Activated CD4-positive, CD25-positive, alpha-beta regulatory T cell treated with anti-CD3 and anti-CD28 coated beads, Interleukin-2, amount 50 U/mL, for 16 hours (primary cell): ENCODE results near the gene SHISA7.
A peak's percentile ranks its signal among the peaks of the same experiment; 100 is the strongest.
"Not testable (repeated sequence)": the region's sequence is repeated elsewhere in the genome, so short reads cannot be mapped to it uniquely, and the experiment has no call there.

ENCODE experiments used
- DNase-seq: peaks from one replicate; pipeline ENCODE4 v3.0.0-alpha.2; 2020; ENCODE audit warnings: low read depth, low spot score

Gene SHISA7

DNA sequence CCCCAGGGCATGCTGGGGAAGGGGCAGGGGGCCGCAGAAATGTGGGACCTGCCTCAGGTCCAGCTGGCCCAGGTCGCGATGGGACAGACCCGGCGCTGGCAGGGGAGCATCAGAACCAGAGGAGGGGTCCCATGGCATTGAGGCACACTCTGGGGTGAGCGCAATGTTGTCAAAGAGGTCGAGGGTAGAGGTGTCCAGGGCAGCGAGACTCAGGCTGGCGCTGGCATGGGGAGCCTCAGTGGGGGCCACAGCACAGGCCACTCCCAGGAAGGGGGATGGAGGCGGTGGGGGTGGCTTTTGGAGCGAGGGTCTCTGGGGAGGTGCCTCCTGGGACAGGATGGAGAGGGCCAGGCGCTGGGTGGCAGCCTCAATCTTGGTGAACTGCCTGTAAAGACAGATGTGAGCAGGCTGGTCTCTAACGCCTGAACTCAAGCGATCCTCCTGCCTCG is 20.5 kb upstream of the SHISA7 start:
- DNase-seq, result no peak

DNA sequence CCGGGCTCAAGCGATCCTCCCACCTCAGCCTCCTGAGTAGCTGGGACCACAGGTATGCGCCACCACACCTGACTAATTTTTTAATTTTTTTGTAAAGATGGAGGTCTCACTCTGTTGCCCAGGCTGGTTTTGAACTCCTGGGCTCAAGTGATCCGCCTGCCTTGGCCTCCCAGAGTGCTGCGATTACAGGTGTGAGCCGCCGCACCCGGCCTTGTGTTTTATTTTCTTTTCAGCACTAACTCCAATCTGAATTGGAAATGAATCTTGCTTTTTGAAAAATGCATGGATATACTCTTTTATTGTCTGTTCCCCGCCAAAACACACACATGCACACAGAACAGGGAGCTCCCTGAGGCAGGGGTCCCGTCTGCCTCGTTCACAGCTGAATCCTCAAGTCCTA is 19.6 kb upstream of the SHISA7 start:
- no peak for DNase-seq

DNA sequence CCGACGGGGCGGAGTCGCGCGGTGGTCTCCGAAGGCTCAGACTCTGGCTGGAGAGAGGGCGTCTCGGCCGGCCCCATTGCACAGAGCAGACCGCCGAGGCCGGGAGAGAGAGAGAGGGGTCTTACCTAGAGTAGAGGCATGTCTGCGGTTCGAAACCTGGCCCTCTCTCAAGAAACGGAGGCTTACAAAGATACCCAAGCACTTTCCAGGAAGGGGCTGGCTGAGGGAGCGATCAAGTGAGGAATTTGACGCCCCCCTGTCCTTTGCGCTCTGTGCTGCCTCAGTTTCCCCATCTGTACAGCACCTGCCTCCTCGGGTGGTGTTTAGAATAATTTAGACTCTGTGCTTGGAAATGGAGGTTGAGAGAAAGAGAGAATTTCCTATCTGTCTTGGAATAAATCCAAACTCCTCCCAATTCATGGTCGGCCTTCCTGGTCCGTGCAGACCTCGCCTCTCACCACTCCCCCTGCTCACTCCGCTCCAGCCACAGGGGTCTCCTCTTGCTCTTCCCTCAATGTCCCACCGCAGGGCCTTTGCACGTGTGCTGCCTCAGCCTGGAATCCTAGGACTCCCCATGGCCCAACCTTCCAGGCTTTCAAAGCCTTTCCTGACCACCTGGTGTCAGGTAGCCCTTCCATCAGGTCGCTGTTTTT is 19.0 kb upstream of the SHISA7 start:
- DNase-seq, result no peak

DNA sequence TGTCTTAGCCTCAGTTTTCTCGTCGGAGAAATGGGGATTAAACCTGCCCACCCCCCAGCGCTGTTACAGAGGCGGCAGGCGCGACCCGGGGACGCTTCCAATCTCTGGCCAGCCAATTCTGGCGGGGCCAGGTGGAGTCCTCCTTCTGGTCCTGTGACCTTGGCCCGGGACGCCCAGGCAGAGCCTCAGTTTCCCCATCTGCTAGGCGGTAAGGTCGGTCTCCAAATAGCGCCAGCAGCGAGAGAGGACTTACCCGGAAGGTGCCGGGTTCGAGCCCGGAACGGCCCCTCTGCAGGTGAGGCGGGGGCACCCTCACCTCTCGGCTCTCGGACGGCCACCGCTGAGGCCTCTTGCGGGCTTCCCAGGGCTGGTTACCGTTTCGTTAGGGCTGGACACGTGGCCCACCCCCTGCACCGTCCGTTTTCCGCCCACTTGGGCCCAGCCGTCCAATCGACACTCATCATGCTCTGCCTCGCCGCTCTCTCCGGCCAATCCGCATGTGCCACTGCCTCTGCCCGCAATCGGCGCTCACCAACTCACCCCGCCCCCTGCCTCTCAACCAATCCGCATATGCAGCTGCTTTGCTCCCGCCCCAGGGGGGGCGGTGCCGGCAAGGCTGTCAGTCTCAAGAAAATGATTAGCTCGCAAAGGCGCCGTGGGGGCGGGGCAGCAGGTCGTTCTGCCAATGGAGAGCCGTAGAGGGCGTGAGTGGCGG is 18.3 kb upstream of the SHISA7 start, which contains the start of gene ISOC2:
TSS of gene ISOC2 (minus strand) at position 384 of the 715 bp plus-strand sequence. CDS start 5,156 bp downstream, outside the sequence.
- peak; percentile 100 for DNase-seq

DNA sequence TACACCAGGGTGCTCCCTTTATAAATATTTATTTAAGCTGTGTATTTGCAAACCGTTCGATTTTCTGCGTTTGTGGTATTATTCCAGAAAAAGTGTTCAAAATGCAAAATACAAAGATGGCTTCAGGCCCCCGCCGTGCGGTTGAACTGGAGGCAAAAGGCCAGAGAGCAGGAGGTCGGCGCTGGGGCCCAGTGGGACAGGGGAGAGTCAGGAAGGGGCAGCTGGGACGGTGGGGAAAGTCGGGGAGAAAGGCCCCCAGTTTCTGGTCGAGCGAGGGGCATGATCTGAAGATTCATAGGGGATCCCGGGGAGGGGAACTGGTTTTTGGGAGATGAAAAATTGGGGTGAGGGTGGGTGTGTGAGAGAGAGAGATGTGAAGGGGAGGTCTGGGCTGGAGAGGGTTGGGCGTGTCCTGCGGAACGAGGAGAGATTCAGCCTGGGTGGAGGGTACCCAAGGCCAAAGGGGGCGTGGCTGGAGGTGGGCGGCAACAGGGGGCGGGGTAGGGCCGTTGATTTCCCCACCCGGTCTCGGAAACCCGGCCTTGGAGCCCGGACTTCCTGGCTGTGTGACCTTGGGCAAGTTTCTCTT is 17.7 kb upstream of the SHISA7 start:
- no peak for DNase-seq

DNA sequence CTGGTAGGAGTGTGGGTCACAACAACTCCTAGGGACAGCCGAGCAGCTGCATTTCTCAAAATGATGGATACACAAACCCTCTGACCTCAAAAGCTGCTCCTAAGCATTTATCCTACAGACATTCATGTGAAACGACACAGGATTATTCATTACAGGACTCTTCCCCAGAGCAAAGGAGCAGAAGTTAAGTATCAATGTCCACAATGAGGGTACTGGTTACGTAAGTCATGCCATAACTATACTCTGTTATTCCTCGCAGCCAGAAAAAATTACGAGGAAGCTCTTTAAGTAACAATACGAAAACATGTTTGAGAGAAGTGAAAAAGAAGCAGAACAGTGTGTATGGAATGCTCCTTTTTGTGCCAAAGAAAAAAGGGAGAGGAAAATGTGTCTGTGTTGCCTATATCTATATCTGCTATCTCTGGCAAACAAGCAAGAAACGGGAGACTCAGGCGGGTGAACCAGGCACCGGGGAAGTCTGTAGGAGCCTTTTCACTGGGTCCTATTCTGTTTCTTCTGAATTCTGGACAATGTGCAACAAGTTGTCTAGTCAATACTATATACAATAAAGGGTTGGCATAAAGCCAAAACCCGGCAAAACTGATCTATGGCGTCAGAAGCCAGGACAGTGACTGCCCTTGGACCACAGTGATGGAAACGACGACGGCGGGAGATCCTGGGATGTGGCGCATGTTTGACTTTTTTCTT is 17.0 kb upstream of the SHISA7 start:
- no peak for DNase-seq

DNA sequence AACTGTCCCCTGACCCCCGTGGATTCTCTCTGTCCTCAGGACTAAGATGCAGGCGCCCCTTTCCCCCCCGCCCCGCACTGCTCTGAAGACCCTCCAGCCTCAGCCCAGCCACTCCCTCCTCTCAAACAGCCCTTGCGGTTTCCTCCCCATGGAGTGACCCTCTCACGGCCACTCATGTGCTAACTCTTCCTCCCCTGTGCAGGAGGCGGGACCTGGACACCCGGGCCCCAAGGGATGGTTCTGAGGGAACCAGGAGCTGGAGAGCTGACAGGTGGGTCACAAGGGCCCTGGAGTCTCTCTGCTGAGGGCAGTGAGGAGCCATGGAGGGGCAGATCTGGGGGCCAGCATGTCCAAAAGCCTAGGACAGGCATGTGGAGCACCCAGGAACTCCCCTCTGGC is 16.4 kb upstream of the SHISA7 start:
- no peak for DNase-seq

DNA sequence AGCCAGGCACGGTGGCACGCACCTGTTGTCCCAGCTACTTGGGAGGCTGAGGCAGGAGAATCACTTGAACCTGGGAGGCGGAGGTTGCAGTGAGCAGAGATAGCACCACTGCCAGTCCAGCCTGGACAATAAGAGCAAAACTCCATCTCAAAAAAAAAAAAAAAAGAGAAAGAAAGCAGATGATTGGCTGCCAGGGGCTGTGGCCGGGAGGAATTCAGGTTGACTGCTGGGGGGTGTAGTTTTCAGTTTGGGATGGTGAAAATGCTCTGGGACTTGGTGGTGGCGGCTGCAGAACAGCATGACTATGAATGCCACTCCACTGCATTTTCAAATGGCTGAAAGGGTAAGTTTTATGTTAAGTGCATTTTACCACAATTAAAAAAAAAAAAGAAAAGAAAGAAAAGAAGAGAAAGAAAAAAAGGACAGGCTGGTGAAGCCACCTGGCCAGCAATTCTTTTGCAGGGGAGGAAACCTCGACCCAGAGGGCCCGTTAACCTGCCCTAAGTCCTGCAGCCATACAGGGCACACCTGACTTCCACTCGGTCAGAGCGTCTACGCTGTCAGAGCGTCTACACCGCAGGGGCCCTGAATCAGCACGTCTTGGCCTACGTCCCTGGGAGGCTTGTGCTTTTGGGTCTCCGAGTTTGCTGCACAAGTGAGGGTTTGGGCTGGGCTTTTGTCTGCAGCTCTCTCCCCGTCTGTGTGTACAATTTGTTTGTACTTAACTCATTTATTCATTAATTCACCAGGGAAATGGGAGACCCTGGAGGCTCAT is 14.8 kb upstream of the SHISA7 start:
- DNase-seq, result no peak

DNA sequence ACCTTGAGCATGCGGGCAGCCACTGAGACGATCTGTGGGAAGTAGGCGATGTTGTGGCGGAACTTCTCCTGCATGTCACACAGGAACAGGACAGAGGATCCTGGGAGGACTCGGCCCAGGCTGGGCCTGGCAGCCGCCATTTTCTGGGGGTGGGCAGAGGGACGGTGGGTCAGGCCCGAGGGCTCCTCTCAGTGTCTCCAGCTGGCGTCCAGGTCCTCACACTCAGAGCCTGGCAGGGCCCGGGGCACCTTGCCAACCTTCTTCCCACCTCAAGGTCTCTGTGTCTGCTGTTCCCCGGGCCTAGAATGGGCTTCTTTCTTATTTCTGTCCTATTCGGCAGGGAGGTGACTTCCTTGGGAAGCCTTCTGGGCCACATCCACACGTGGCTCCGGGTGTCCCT is 13.2 kb upstream of the SHISA7 start:
- DNase-seq, result no peak

DNA sequence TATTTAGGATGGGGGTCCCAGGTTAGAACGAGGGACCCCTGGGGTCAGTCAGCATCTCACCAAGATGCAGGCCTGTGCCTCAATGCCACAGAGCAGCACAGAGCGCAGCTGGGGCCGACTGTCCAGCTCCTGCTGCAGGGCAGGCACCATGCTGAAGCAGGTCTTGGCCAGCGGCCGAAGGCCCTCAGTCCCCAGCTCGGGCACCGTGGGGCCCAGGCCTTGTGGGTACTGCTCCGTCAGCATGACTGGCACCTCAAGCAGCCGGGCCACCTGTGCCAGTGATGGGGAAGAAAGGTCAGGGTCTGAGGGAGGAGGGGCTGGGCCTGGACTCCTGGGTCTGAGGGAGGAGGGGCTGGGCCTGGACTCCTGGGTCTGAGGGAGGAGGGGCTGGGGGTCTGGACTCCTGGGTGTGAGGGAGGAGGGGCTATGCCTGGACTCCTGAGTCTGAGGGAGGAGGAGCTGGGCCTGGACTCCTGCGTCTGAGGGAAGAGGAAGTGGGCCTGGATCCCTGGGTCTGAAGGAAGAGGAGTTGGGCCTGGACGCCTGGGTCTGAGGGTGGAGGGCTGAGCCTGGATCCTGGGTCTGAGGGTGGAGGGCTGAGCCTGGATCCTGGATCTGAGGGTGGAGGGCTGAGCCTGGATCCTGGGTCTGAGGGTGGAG is 12.6 kb upstream of the SHISA7 start:
- no peak for DNase-seq

DNA sequence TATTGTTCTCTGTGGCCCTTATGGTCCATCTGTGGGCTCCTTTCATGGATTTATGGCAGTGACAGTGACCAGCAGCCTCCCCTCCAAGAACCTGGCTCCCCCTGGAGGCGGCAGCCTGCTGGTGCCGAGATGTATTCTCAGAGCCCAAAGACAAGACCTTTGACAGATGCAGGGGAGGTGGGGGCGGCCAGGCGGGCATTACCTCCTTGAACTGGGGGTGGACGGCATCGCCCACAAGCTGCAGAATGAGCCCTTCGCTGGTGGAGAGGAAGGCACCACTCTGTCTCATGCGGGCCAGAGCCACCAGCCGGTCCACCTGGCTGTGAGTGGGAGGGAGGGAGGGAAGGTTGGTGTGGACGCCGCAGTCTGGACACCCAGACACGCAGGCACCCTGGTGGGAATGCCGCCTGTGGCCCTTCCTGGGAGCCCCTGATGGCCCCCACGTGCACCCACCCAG is 11.7 kb upstream of the SHISA7 start:
- DNase-seq, result peak; percentile 22

DNA sequence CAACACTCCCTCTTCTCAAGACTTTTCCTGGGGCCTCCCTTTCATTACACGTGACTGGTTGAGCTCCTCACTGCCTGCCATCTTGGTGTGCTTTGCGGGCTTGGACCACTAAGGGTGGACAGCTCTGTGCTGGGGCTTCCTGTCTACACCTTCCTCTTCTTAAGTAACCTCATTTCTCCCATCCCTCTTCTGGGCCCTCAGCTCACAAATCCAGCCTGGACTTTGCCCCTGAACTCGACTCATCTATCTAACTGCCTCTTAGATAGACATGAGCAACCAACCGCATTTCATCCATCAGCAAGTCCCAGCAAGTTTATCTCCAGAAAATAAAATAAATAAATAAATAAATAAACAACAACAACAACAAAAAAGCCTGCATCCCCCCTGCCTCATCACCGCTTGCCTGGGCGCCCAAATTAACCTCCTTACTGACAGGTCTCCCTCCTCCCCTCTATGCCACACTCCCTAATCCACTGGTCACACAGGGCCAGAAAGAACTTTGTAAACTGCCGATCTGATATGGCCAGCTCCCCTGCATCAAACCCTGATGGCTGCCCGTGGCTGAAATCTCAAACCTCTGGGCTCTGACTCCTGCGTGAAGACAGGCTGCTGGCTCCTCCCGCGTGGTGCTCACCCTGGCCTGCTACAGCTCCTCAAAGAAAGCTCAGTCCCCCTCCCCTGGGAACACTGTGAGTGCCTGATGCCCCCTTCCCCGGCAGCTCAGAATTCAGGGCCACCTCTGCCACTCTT is 10.6 kb upstream of the SHISA7 start:
- DNase-seq, result no peak

DNA sequence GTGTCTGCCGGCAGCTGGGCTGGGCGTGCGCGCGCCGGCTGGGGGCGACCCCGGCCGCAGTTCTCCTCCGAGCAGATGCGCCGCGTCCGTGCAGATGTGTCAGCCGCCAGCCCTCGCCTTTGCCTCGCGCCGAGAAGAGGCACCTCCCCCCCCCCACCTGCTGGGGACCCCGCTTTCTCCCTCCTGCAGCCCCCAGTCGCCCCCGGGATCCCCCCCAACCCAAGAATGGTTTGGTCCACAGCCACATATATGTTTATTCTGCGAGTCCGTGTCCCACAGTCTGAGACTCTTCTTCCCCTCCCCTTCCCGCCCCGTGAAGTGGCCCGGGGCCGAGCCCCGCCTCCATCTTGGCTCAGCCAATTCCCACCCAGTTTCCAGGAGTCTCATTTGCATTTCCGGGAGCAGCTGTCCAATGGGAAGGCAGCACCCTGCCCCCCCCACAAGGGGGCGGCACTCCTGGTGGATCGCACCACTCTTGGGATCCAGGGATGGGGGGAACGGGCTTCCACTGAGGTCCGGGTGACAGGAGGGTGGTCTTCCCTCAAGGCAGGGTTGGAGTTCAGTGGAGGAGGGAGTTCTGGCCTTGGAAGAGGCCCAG is 9.7 kb upstream of the SHISA7 start:
- no peak for DNase-seq

DNA sequence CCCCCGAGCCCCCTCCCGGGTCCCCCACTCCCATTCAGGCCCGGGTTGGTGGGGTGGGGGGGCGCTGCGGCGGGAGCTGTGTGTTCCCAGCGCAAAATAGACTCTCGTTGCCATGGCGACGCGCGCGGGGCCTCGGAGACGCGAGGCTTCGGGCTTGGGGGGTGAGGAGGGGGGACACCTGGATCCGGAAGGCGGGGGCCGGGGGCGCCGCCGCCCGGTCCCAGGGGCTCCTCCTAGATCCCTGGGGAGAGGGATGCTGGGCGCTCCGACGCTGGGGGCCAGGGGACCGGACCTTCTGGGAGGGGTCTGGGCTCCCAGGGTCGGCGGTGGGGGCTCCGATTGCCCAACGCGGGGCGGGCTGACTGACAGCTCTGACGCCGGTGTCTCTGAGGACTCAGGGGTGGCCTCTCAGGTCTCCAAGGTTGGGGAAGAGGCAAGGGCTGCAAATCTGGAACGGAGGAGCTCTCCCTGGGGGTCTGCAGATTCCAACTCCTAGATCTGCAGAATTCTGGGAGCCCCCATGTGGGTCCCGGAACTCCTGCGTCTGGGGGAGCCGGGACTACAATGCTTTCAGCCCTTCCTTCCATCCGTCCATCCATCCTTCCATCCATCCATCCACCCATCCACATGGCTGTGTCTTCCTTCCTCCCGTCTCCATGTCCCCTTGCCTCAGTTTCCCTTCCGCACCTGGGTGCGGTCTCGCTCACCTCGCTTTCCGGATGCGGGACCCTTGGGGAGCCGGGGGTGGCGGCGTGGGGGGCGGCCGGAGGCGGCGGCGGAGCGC is 9.1 kb upstream of the SHISA7 start:
- DNase-seq, result no peak

DNA sequence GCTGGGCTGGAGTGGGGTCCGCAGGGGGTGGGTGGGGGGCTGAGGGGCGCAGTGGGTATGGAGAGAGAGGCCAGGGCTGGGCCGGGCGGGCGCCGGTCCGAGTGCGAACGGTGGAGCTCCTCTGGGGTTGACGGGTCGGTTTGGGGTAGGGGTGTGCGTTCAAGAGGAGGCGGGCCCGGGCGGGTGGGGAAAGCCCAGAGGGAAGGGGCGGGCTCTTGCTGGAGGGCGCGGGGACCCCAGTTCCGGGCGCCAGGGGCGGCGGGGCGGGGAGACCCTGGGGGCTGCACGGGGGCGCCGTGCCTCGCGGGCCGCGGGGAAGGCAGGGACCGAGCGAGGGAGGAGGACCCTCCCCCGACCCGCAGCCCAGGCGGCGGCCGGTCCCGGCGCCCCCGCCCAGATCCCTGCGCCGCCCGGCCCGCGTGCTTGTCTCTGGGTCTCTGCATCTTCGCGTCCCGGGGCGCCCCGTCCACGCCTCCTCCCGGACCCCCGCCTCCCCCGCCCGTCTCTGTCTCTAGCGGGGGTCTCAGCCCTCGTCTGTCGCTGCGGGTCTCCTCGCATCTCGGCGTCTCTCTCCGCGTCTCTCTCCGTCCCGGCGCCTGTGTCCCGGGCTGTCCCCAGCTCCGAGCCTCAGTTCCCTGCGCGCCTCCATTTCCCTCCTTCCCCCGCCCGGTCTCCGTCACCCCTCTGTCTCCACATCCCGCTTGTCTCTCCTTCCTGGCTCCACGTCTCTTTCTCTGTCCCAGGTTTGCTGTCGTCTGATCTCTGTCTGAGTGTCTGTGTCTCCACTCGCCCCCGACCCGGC is 8.3 kb upstream of the SHISA7 start:
- no peak for DNase-seq

DNA sequence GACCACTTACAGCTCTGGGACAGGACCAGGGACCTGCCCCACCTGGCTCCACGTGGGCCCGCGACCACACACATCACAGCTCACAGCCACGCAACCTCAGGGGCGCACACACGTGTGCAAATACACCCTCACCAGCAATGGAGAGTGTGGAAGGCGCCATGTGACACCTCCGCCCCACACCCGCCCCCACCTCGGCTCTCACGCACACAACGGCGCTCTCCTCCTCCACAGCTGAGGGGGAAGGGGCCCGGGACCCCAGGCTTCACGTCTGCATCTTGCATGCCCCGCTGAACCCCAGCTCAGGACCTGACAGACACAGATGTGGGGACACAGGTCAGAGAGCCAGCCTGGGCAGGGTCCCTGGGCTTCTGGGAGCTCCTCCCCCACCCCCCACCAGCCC is 6.4 kb upstream of the SHISA7 start:
- DNase-seq, result no peak

DNA sequence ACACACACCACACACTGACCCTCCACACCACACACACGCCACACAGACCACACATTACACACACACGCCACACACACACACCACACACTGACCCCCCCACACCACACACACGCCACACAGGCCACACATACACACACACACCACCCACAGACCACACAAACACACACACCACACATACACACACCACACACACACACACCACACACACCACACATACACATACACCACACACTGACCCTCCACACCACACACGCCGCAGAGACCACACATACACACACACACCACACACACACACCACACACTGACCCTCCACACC is 5.0 kb upstream of the SHISA7 start:
- DNase-seq, result not testable (repeated sequence)

DNA sequence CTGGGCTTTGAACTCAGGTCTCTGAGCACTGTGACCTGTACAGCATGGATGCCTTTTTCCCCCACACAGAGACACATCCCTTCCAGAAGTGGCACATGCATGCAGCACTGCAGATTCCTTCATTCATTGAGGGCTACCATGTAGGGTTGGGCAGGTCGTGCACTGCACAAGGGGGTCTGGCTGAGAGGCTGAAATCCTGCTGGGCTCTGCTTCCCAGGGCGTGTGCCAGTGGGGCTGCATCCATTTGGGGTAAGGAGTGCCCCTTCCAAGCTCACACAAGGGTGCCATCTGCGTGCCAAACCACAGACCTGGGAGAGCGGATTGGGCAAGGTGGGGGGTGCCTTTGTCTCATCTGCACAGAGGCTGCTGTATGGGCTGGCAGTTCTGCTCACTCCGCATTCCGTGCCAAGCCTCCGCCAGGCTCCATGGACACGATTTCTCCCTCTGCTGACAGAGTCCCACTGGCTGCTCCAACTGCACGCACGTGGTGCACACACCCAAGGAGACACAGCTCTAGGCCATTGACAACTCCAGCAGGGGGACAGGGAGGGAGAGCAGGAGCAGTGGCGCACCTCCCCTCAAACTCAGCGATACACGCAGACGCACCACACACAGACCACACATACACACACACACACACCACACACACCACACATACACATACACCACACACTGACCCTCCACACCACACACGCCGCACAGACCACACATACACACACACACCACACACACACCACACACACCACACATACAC is 4.5 kb upstream of the SHISA7 start:
- no peak for DNase-seq
